Activated CD4-positive, alpha-beta T cell treated with anti-CD3 and anti-CD28 coated beads for 36 hours (primary cell): ENCODE results near the gene PIM2. TPM values are rescaled to one million over a fixed set of nuclear protein-coding genes. Genes with fewer than 3 reads are reported as not detected.

ENCODE experiments used
- ATAC-seq: fragments of 200-7000 bp; cut with Tn5 transposase; one replicate; pipeline ENCODE4 v1.10.0; 2021; ENCODE audit warnings: mild to moderate bottlenecking, moderate library complexity
- CTCF ChIA-PET: fragments of 350-600 bp; sonication (Branson Sonifier 250); formaldehyde crosslinking; loops from one replicate; lab custom pipeline; 2021; ENCODE audit warnings: antibody characterized with exemption; lab: Charles Lee
- POLR2A ChIA-PET: fragments of 350-600 bp; sonication (Branson Sonifier 250); formaldehyde crosslinking; loops from one replicate; lab custom pipeline; 2021; ENCODE audit warnings: antibody characterized with exemption, inconsistent platforms; lab: Charles Lee
- DNase-seq: peaks from one replicate; pipeline ENCODE4 v3.0.0-alpha.2; 2020
- H3K27ac Mint-ChIP-seq: one replicate; pipeline ENCODE4 v1.8.0; 2021; ENCODE audit warnings: mixed read lengths
- H3K27me3 Mint-ChIP-seq: one replicate; pipeline ENCODE4 v1.8.0; 2021; ENCODE audit warnings: mixed read lengths
- H3K36me3 Mint-ChIP-seq: one replicate; pipeline ENCODE4 v1.8.0; 2021; ENCODE audit warnings: low read depth, mixed read lengths
- H3K4me1 Mint-ChIP-seq: one replicate; pipeline ENCODE4 v1.8.0; 2021; ENCODE audit warnings: mixed read lengths
- H3K4me3 Mint-ChIP-seq: one replicate; pipeline ENCODE4 v1.8.0; 2021; ENCODE audit warnings: mild to moderate bottlenecking, moderate library complexity, mixed read lengths
- H3K9me3 Mint-ChIP-seq: one replicate; pipeline ENCODE4 v1.8.0; 2021; ENCODE audit warnings: low read depth, mixed read lengths
- intact Hi-C, 2 experiments: fragments of 100-400 bp; cut with DNase I in 1 of 2; cut with micrococcal nuclease in 1 of 2; formaldehyde crosslinking; loops; one replicate each; pipeline versions ENCODE4 v1.14.2 to v1.15.1; 2022 to 2024; cut with DNase I, micrococcal nuclease
- total RNA-seq, 2 experiments: library from RNA; stranded (reverse); gene quantifications; one replicate each; pipeline ENCODE4 v1.2.3, GENCODE V29; 2021

PIM2 gene
- total RNA-seq, 2 experiments from 2014 or later, result 320 TPM

- ChIA-PET POLR2A (interaction anchor here (1.2 kb wide), 1 partner anchor 11 kb away, joined by 3 read pairs; the partner anchor contains the start of genes PQBP1 and TIMM17B), CTCF (no interaction called here)
- H3K27ac Mint-ChIP-seq, result no peak overlapping the region
Observed at GRCh38 chrX:48908600-48908999, 10.2 kb downstream of the PIM2 start.

GRCh38 chrX:48905090-48905790, 13.6 kb downstream of the PIM2 start:
- ChIA-PET POLR2A (no interaction called here), CTCF (no interaction called here)
- DNase-seq, result no peak
- H3K36me3 Mint-ChIP-seq, result peaks cover 18% of the 10 kb centered on the region
- no peaks in the 10 kb centered on the region for H3K27me3 Mint-ChIP-seq
- no peak overlapping the region for H3K4me3 Mint-ChIP-seq
- ATAC-seq, result no peak
- H3K4me1 Mint-ChIP-seq, result peaks cover 2% of the 10 kb centered on the region
- intact Hi-C loops, result no loop called here
- no peak overlapping the region for H3K27ac Mint-ChIP-seq
- no peaks in the 10 kb centered on the region for H3K9me3 Mint-ChIP-seq

More at GRCh38 chrX:48908600-48908999, 10.2 kb downstream of the PIM2 start:
- H3K36me3 Mint-ChIP-seq, result peaks cover 22% of the 10 kb centered on the region
- intact Hi-C loops, result no loop called here
- no peak overlapping the region for H3K4me3 Mint-ChIP-seq
- no peaks in the 10 kb centered on the region for H3K9me3 Mint-ChIP-seq
- peaks cover 25% of the 10 kb centered on the region for H3K4me1 Mint-ChIP-seq
- H3K27me3 Mint-ChIP-seq, result no peaks in the 10 kb centered on the region
- no peak for DNase-seq
- no peak for ATAC-seq

GRCh38 chrX:48904626-48905025, 14.2 kb downstream of the PIM2 start:
- intact Hi-C loops, result no loop called here
- CTCF ChIA-PET, result no interaction called here
- Mint-ChIP-seq H3K27ac (no peak overlapping the region), H3K36me3 (peaks cover 20% of the 10 kb centered on the region), H3K4me3 (no peak overlapping the region), H3K9me3 (no peaks in the 10 kb centered on the region), H3K4me1 (peaks cover 2% of the 10 kb centered on the region), H3K27me3 (no peaks in the 10 kb centered on the region)
- no peak for DNase-seq
- ATAC-seq, result no peak
- POLR2A ChIA-PET, result no interaction called here

- Mint-ChIP-seq H3K27ac (no peak overlapping the region), H3K4me1 (peaks cover 5% of the 10 kb centered on the region), H3K36me3 (peaks cover 20% of the 10 kb centered on the region), H3K27me3 (no peaks in the 10 kb centered on the region), H3K9me3 (no peaks in the 10 kb centered on the region), H3K4me3 (no peak overlapping the region)
- no peak for DNase-seq
- intact Hi-C loops, result no loop called here
- no peak for ATAC-seq
- POLR2A ChIA-PET, result interaction anchor here (0.6 kb wide), 1 partner anchor 49 kb away, joined by 3 read pairs; no protein-coding TSS in a partner anchor
- CTCF ChIA-PET, result no interaction called here
Observed at GRCh38 chrX:48904180-48904579, 14.6 kb downstream of the PIM2 start.

- Mint-ChIP-seq H3K9me3 (no peaks in the 10 kb centered on the region), H3K27me3 (no peaks in the 10 kb centered on the region), H3K4me3 (no peak overlapping the region), H3K36me3 (peaks cover 20% of the 10 kb centered on the region), H3K4me1 (peaks cover 5% of the 10 kb centered on the region), H3K27ac (no peak overlapping the region)
- intact Hi-C loops, result no loop called here
- DNase-seq (no peak), ATAC-seq (no peak)
- ChIA-PET POLR2A (interaction anchor here (0.6 kb wide), 1 partner anchor 49 kb away, joined by 3 read pairs; no protein-coding TSS in a partner anchor), CTCF (interaction anchor here (0.6 to 0.7 kb wide), 2 partner anchors 34 to 365 kb away, joined by 3 read pairs; no protein-coding TSS in a partner anchor)
Observed at GRCh38 chrX:48903290-48903689, 15.5 kb downstream of the PIM2 start.

GRCh38 chrX:48902776-48903175, 16.0 kb downstream of the PIM2 start:
- Mint-ChIP-seq H3K9me3 (no peaks in the 10 kb centered on the region), H3K4me3 (no peak overlapping the region), H3K27ac (no peak overlapping the region), H3K36me3 (peaks cover 20% of the 10 kb centered on the region), H3K27me3 (no peaks in the 10 kb centered on the region), H3K4me1 (peaks cover 5% of the 10 kb centered on the region)
- intact Hi-C loops, result no loop called here
- ATAC-seq (no peak), DNase-seq (no peak)
- POLR2A ChIA-PET, result no interaction called here
- CTCF ChIA-PET, result interaction anchor here (0.6 to 0.7 kb wide), 2 partner anchors 34 to 364 kb away, joined by 3 read pairs; no protein-coding TSS in a partner anchor

GRCh38 chrX:48902135-48902534, 16.7 kb downstream of the PIM2 start:
- Mint-ChIP-seq H3K4me1 (peaks cover 5% of the 10 kb centered on the region), H3K36me3 (peaks cover 20% of the 10 kb centered on the region), H3K27ac (no peak overlapping the region), H3K27me3 (no peaks in the 10 kb centered on the region), H3K4me3 (no peak overlapping the region), H3K9me3 (no peaks in the 10 kb centered on the region)
- ChIA-PET CTCF (no interaction called here), POLR2A (no interaction called here)
- intact Hi-C loops, result no loop called here
- ATAC-seq (no peak), DNase-seq (no peak)

GRCh38 chrX:48901069-48901468, 17.8 kb downstream of the PIM2 start:
- intact Hi-C loops, result no loop called here
- no peak overlapping the region for H3K4me3 Mint-ChIP-seq
- peaks cover 20% of the 10 kb centered on the region for H3K36me3 Mint-ChIP-seq
- DNase-seq (no peak), ATAC-seq (no peak)
- peaks cover 12% of the 10 kb centered on the region for H3K4me1 Mint-ChIP-seq
- no peaks in the 10 kb centered on the region for H3K27me3 Mint-ChIP-seq
- ChIA-PET CTCF (no interaction called here), POLR2A (interaction anchor here (0.6 kb wide), 1 partner anchor 56 kb away, joined by 3 read pairs; the partner anchor contains the start of gene OTUD5)
- no peak overlapping the region for H3K27ac Mint-ChIP-seq
- H3K9me3 Mint-ChIP-seq, result no peaks in the 10 kb centered on the region

- ChIA-PET CTCF (no interaction called here), POLR2A (interaction anchor here (2.3 kb wide), 1 partner anchor 12 kb away, joined by 14 read pairs; the partner anchor contains the start of gene SLC35A2)
- peaks cover 19% of the 10 kb centered on the region for H3K4me1 Mint-ChIP-seq
- ATAC-seq (no peak), DNase-seq (no peak)
- H3K27me3 Mint-ChIP-seq, result no peaks in the 10 kb centered on the region
- peak overlapping the region; percentile 33 for H3K4me3 Mint-ChIP-seq
- no peak overlapping the region for H3K27ac Mint-ChIP-seq
- intact Hi-C loops, result loop anchor here (5.0 to 10.0 kb wide), 2 partner anchors 46 to 162 kb away; no protein-coding TSS in a partner anchor
- H3K9me3 Mint-ChIP-seq, result no peaks in the 10 kb centered on the region
- peaks cover 27% of the 10 kb centered on the region for H3K36me3 Mint-ChIP-seq
Observed at GRCh38 chrX:48899078-48899410, 19.8 kb downstream of the PIM2 start.

GRCh38 chrX:48897625-48898306, 21.1 kb downstream of the PIM2 start, which contains the start of the genes PQBP1 and TIMM17B:
TSS of gene PQBP1 (plus strand) at chrX:48897930. CDS start at chrX:48898510, 580 bp downstream.
TSS of gene TIMM17B (minus strand) at chrX:48897768. CDS start at chrX:48897749, 19 bp downstream.
- ATAC-seq, result peak; percentile 94
- peaks cover 19% of the 10 kb centered on the region for H3K4me1 Mint-ChIP-seq
- H3K9me3 Mint-ChIP-seq, result no peaks in the 10 kb centered on the region
- H3K4me3 Mint-ChIP-seq, result peak within 1 kb of the TSS; percentile 81
- peaks cover 17% of the 10 kb centered on the region for H3K36me3 Mint-ChIP-seq
- no peaks in the 10 kb centered on the region for H3K27me3 Mint-ChIP-seq
- DNase-seq, result peak; percentile 92
- CTCF ChIA-PET, result interaction anchor here (0.8 to 1.2 kb wide), 3 partner anchors 23 to 249 kb away, joined by 3 to 4 read pairs (median 4); no protein-coding TSS in a partner anchor
- intact Hi-C loops, result loop anchor here (1.0 to 10.0 kb wide), 11 partner anchors 14 to 201 kb away; partner anchors contain the start of genes GRIPAP1 (in 1 of the 2), OTUD5 (in 1 of the 2), PIM2 (in 1 of the 2) and SLC35A2 (in 1 of the 2)
- POLR2A ChIA-PET, result interaction anchor here (0.6 to 2.3 kb wide), 10 partner anchors 10 to 324 kb away, joined by 3 to 18 read pairs (median 4); partner anchors contain the start of genes RBM3, SLC35A2, SUV39H1 and WAS
- peak within 1 kb of the TSS; percentile 94 for H3K27ac Mint-ChIP-seq

GRCh38 chrX:48897157-48897624, 21.6 kb downstream of the PIM2 start:
- peaks cover 19% of the 10 kb centered on the region for H3K4me1 Mint-ChIP-seq
- intact Hi-C loops, result loop anchor here (1.0 to 10.0 kb wide), 9 partner anchors 14 to 201 kb away; partner anchors contain the start of genes OTUD5 (in 1 of the 2), PIM2 (in 1 of the 2), SLC35A2 (in 1 of the 2) and SUV39H1 (in 1 of the 2)
- ChIA-PET POLR2A (interaction anchor here (0.6 to 2.3 kb wide), 9 partner anchors 11 to 323 kb away, joined by 3 to 18 read pairs (median 5); partner anchors contain the start of genes RBM3, SLC35A2, SUV39H1 and WAS), CTCF (interaction anchor here (1.2 kb wide), 1 partner anchor 23 kb away, joined by 4 read pairs; no protein-coding TSS in a partner anchor)
- H3K27me3 Mint-ChIP-seq, result no peaks in the 10 kb centered on the region
- H3K9me3 Mint-ChIP-seq, result no peaks in the 10 kb centered on the region
- DNase-seq (peak; percentile 78), ATAC-seq (peak; percentile 23)
- peaks cover 17% of the 10 kb centered on the region for H3K36me3 Mint-ChIP-seq
- H3K4me3 Mint-ChIP-seq, result peak overlapping the region; percentile 81
- H3K27ac Mint-ChIP-seq, result peak overlapping the region; percentile 94
